Upper lobe of left lung (tissue), 6 donors: Measurements from ENCODE around the gene NUDC. TPM values are rescaled to one million over a fixed set of nuclear protein-coding genes. Genes with fewer than 3 reads are reported as not detected.

Experiments used
- ATAC-seq, 2 donors: fragments of 200-7000 bp; cut with Tn5 transposase; one replicate each; pipeline ENCODE4 v1.9.1; 2022; ENCODE audit warnings: mild to moderate bottlenecking in 2 of 2, moderate library complexity in 2 of 2; ENCODE audit not compliant: low FRiP score in 2 of 2
- DNase-seq, 2 donors: peaks; one replicate each; pipeline ENCODE4 v3.0.0-alpha.2; 2019 to 2020
- H3K27ac ChIP-seq, 4 donors: fragments of 200-600 bp; sonication (generic); one replicate each; pipeline ENCODE4 v1.5.1; 2016 to 2019
- H3K27me3 ChIP-seq, 4 donors: fragments of 200-600 bp; sonication (generic); one replicate each; pipeline ENCODE4 v1.5.1; 2017 to 2019
- H3K36me3 ChIP-seq, 4 donors: fragments of 200-600 bp; sonication (generic); one replicate each; pipeline ENCODE4 v1.5.1; 2016 to 2019
- H3K4me1 ChIP-seq, 4 donors: fragments of 200-600 bp; sonication (generic); one replicate each; pipeline ENCODE4 v1.5.1; 2018 to 2019
- H3K4me3 ChIP-seq, 4 donors: fragments of 200-600 bp; sonication (generic); one replicate each; pipeline ENCODE4 v1.5.1; 2017 to 2019; ENCODE audit warnings: mild to moderate bottlenecking in 2 of 4, moderate library complexity in 1 of 4
- H3K9me3 ChIP-seq, 4 donors: fragments of 200-600 bp; sonication (generic); one replicate each; pipeline ENCODE4 v1.5.1; 2018 to 2019
- CTCF ChIP-seq, 6 experiments: fragments of 450-650 bp in 4 of 6; fragments of 200-600 bp in 2 of 6; sonication (generic) in 2 of 6; IDR thresholded peaks; one replicate each; pipeline ENCODE4 v1.5.1; 2016 to 2019; ENCODE audit warnings: antibody characterized with exemption in 6 of 6
- EP300 ChIP-seq, 4 donors: sonication (generic); formaldehyde crosslinking; IDR thresholded peaks; one replicate each; pipeline ENCODE4 v1.5.1; 2017; ENCODE audit warnings: antibody characterized with exemption in 4 of 4, control low read depth in 2 of 4
- POLR2A ChIP-seq, 4 donors: fragments of 450-650 bp; IDR thresholded peaks; one replicate each; pipeline ENCODE4 v1.5.1; 2016 to 2017; ENCODE audit warnings: antibody characterized with exemption in 4 of 4, mild to moderate bottlenecking in 2 of 4
- POLR2AphosphoS5 ChIP-seq, 2 donors: sonication (generic); formaldehyde crosslinking; IDR thresholded peaks; one replicate each; pipeline ENCODE4 v1.5.1; 2017; ENCODE audit warnings: antibody characterized with exemption in 2 of 2
- WGBS, 2 donors: methylation state at CpG; one replicate each; pipeline ENCODE4 v1.1.5; 2017 to 2018; 5-methylcytosine and 5-hydroxymethylcytosine counted together
- total RNA-seq, 6 donors: library from RNA; depleted of rRNA in 4 of 6; stranded (reverse); fragments of >200 nt in 4 of 6; gene quantifications; one replicate each; pipeline versions ENCODE4 v1.1.0 to v1.2.1, GENCODE V29; 2016 to 2021
- donor health status: DM: no; HTN: no; CAD: no; lungs with moderate emphysema.
- donor health status: DM: no; HTN: yes; CAD: no; lungs with severe emphysema.

Gene NUDC
- total RNA-seq, 6 donors from 2014 or later = 41.9 to 81.2 (median 60.2) TPM

GRCh38 chr1:26950602-26951001 is 29.1 kb downstream of the NUDC start:
- Histone ChIP-seq H3K9me3 (no peaks in the 10 kb centered on the region), H3K36me3 (peaks cover 3 to 25% (median 16%) of the 10 kb centered on the region in 4 donors), H3K27ac (no peak overlapping the region), H3K4me3 (no peak overlapping the region), H3K4me1 (no peaks in the 10 kb centered on the region), H3K27me3 (no peaks in the 10 kb centered on the region)
- 73 to 80% methylated on average over 8 of the region's 8 CpGs for WGBS, 2 donors
- ATAC-seq = no peak
- TF ChIP-seq EP300 (IDR thresholded peaks at IDR 0.05) = no peak
- TF ChIP-seq CTCF (IDR thresholded peaks at IDR 0.05) = no peak
- TF ChIP-seq POLR2A (IDR thresholded peaks at IDR 0.05) = no peak
- no peak for TF ChIP-seq POLR2AphosphoS5 (IDR thresholded peaks at IDR 0.05)
- DNase-seq = no peak

GRCh38 chr1:26951216-26951615 is 29.7 kb downstream of the NUDC start:
- H3K4me1 ChIP-seq = no peaks in the 10 kb centered on the region
- no peak for DNase-seq
- H3K4me3 ChIP-seq = no peak overlapping the region
- no peak overlapping the region for H3K27ac ChIP-seq
- peak in 1 of 2 donors; percentile 8 for ATAC-seq
- H3K36me3 ChIP-seq = peaks cover 0 to 19% (median 10%) of the 10 kb centered on the region in 4 donors
- 86 to 100% methylated on average over 1 to 6 of the region's 14 CpGs for WGBS, 2 donors
- TF ChIP-seq CTCF (IDR thresholded peaks at IDR 0.05) (no peak), EP300 (IDR thresholded peaks at IDR 0.05) (no peak), POLR2AphosphoS5 (IDR thresholded peaks at IDR 0.05) (no peak), POLR2A (IDR thresholded peaks at IDR 0.05) (no peak)
- H3K9me3 ChIP-seq = no peaks in the 10 kb centered on the region
- H3K27me3 ChIP-seq = no peaks in the 10 kb centered on the region

- DNase-seq (peak in 1 of 2 donors; percentile 60), ATAC-seq (peak in 1 of 2 donors; percentile 25)
- Histone ChIP-seq H3K9me3 (no peaks in the 10 kb centered on the region), H3K36me3 (peaks cover 0 to 11% (median 4%) of the 10 kb centered on the region in 4 donors), H3K4me3 (no peak overlapping the region), H3K4me1 (no peaks in the 10 kb centered on the region), H3K27me3 (no peaks in the 10 kb centered on the region), H3K27ac (no peak overlapping the region)
- TF ChIP-seq CTCF (IDR thresholded peaks at IDR 0.05) (no peak), EP300 (IDR thresholded peaks at IDR 0.05) (no peak), POLR2AphosphoS5 (IDR thresholded peaks at IDR 0.05) (no peak), POLR2A (IDR thresholded peaks at IDR 0.05) (no peak)
- WGBS, 2 donors = 85 to 95% methylated on average over 18 to 23 of the region's 24 CpGs
Measured at GRCh38 chr1:26951821-26952497, 30.4 kb downstream of the NUDC start.

GRCh38 chr1:26953374-26953773 is 31.8 kb downstream of the NUDC start:
- ATAC-seq = no peak
- TF ChIP-seq POLR2AphosphoS5 (IDR thresholded peaks at IDR 0.05) (no peak), EP300 (IDR thresholded peaks at IDR 0.05) (no peak), CTCF (IDR thresholded peaks at IDR 0.05) (no peak), POLR2A (IDR thresholded peaks at IDR 0.05) (no peak)
- DNase-seq = no peak

GRCh38 chr1:26956321-26956720 is 34.8 kb downstream of the NUDC start:
- Histone ChIP-seq H3K27me3 (peaks cover 0 to 15% (median 10%) of the 10 kb centered on the region in 4 donors), H3K27ac (no peak overlapping the region), H3K9me3 (no peaks in the 10 kb centered on the region), H3K4me1 (peaks cover 11 to 23% (median 14%) of the 10 kb centered on the region in 4 donors), H3K36me3 (no peaks in the 10 kb centered on the region), H3K4me3 (no peak overlapping the region)
- no peak for TF ChIP-seq CTCF (IDR thresholded peaks at IDR 0.05)
- no peak for TF ChIP-seq POLR2A (IDR thresholded peaks at IDR 0.05)
- no peak for TF ChIP-seq EP300 (IDR thresholded peaks at IDR 0.05)
- TF ChIP-seq POLR2AphosphoS5 (IDR thresholded peaks at IDR 0.05) = no peak
- 84 to 88% methylated on average over 3 of the region's 3 CpGs for WGBS, 2 donors
- ATAC-seq (no peak), DNase-seq (no peak)

More at GRCh38 chr1:26953374-26953773, 31.8 kb downstream of the NUDC start:
- H3K27ac ChIP-seq = no peak overlapping the region
- H3K4me3 ChIP-seq = no peak overlapping the region
- H3K4me1 ChIP-seq = no peaks in the 10 kb centered on the region
- H3K27me3 ChIP-seq = no peaks in the 10 kb centered on the region
- no peaks in the 10 kb centered on the region for H3K9me3 ChIP-seq
- H3K36me3 ChIP-seq = peaks cover 0 to 5% (median 2%) of the 10 kb centered on the region in 4 donors
- WGBS, 2 donors = 95 to 99% methylated on average over 5 of the region's 5 CpGs
